B cell (primary cell): ENCODE results near the gene PRKAB1. TPM values are rescaled to one million over a fixed set of nuclear protein-coding genes. Genes with fewer than 3 reads are reported as not detected.

ENCODE experiments used
- ATAC-seq: fragments of 200-7000 bp; cut with Tn5 transposase; one replicate; pipeline ENCODE4 v1.10.0; 2021; ENCODE audit warnings: low read depth, mild to moderate bottlenecking, moderate number of reproducible peaks, moderate library complexity
- CTCF ChIA-PET: fragments of 350-600 bp; sonication (Branson Sonifier 250); formaldehyde crosslinking; loops from one replicate; lab custom pipeline; 2021; ENCODE audit warnings: antibody characterized with exemption, inconsistent platforms; lab: Charles Lee
- POLR2A ChIA-PET: fragments of 350-600 bp; sonication (Branson Sonifier 250); formaldehyde crosslinking; loops from one replicate; lab custom pipeline; 2021; ENCODE audit warnings: antibody characterized with exemption; lab: Charles Lee
- DNase-seq: peaks from one replicate; pipeline ENCODE4 v3.0.0; 2013
- H2AFZ ChIP-seq: 2 replicates; pipeline ENCODE4 v1.6.1; 2012; ENCODE audit warnings: mild to moderate bottlenecking, low read depth, low read length; ENCODE audit not compliant: insufficient read depth, poor library complexity, severe bottlenecking
- H3K27ac ChIP-seq, 2 donors: 1 replicate in 1 of 2; 2 replicates in 1 of 2; pipeline ENCODE4 v1.5.1; 2012 to 2013; ENCODE audit warnings: low read length in 2 of 2, mild to moderate bottlenecking in 2 of 2, moderate library complexity in 1 of 2
- H3K27me3 ChIP-seq, 4 experiments: fragments of 200-600 bp in 1 of 4; sonication (generic) in 1 of 4; replicated peaks in 1 of 4; 1 replicate in 2 of 4; 2 replicates in 2 of 4; pipeline versions ENCODE4 v1.6.1 to v1.7.0; 2013 to 2016; ENCODE audit warnings: low read length in 3 of 4, mild to moderate bottlenecking in 2 of 4, mixed read lengths in 1 of 4, moderate library complexity in 1 of 4; ENCODE audit not compliant: insufficient read depth in 4 of 4, control insufficient read depth in 3 of 4; ENCODE audit errors: control extremely low read depth in 1 of 4
- H3K36me3 ChIP-seq, 2 experiments: replicated peaks in 1 of 2; 1 replicate in 1 of 2; 2 replicates in 1 of 2; pipeline versions ENCODE4 v1.6.1 to v1.7.1; 2013; ENCODE audit warnings: low read length in 1 of 2; ENCODE audit not compliant: insufficient read depth in 2 of 2, control insufficient read depth in 1 of 2; ENCODE audit errors: control extremely low read depth in 1 of 2, extremely low read depth in 1 of 2
- H3K4me1 ChIP-seq, 2 donors: fragments of 200-600 bp in 1 of 2; sonication (generic) in 1 of 2; 1 replicate in 1 of 2; 2 replicates in 1 of 2; pipeline versions ENCODE4 v1.5.1 to v1.6.1; 2013 to 2017; ENCODE audit warnings: low read length in 2 of 2; ENCODE audit not compliant: control insufficient read depth in 2 of 2, insufficient read depth in 2 of 2
- H3K4me2 ChIP-seq: replicated peaks from 2 replicates; pipeline ENCODE3; 2012; ENCODE audit warnings: mild to moderate bottlenecking, low read depth, low read length; ENCODE audit not compliant: poor library complexity, severe bottlenecking
- H3K4me3 ChIP-seq, 5 experiments: fragments of 200-600 bp in 1 of 5; sonication (generic) in 1 of 5; 1 replicate in 3 of 5; 2 replicates in 2 of 5; pipeline versions ENCODE4 v1.5.1 to v1.7.0; 2011 to 2016; ENCODE audit warnings: low read length in 4 of 5, mild to moderate bottlenecking in 4 of 5, low read depth in 2 of 5, control low read depth in 1 of 5, moderate library complexity in 1 of 5; ENCODE audit not compliant: insufficient read depth in 1 of 5; ENCODE audit errors: control extremely low read depth in 1 of 5, extremely low read depth in 1 of 5
- H3K79me2 ChIP-seq: fragments of 200-600 bp; sonication (generic); one replicate; pipeline ENCODE4 v1.6.0; 2016; ENCODE audit warnings: low read length; ENCODE audit not compliant: control insufficient read depth, insufficient read depth
- H3K9ac ChIP-seq: fragments of 200-600 bp; sonication (generic); 2 replicates; pipeline ENCODE4 v1.6.1; 2017; ENCODE audit warnings: mild to moderate bottlenecking, low read length, moderate library complexity
- H3K9me3 ChIP-seq, 3 donors: one replicate each; pipeline versions ENCODE4 v1.6.1 to v1.7.1; 2013; ENCODE audit warnings: low read length in 2 of 3; ENCODE audit not compliant: control insufficient read depth in 2 of 3, insufficient read depth in 1 of 3; ENCODE audit errors: control extremely low read depth in 1 of 3
- H4K20me1 ChIP-seq: 2 replicates; pipeline ENCODE4 v1.6.0; 2012; ENCODE audit warnings: mild to moderate bottlenecking, low read length; ENCODE audit not compliant: insufficient read depth, control insufficient read depth, poor library complexity, severe bottlenecking
- H3K27ac Mint-ChIP-seq: one replicate; pipeline ENCODE4 v1.8.0; 2021; ENCODE audit warnings: mixed read lengths
- H3K27me3 Mint-ChIP-seq: one replicate; pipeline ENCODE4 v1.8.0; 2021; ENCODE audit warnings: mixed read lengths
- H3K4me1 Mint-ChIP-seq: one replicate; pipeline ENCODE4 v1.8.0; 2021; ENCODE audit warnings: mixed read lengths
- H3K4me3 Mint-ChIP-seq: one replicate; pipeline ENCODE4 v1.8.0; 2021; ENCODE audit warnings: mixed read lengths
- H3K9me3 Mint-ChIP-seq: one replicate; pipeline ENCODE4 v1.8.0; 2022; ENCODE audit warnings: mixed read lengths; ENCODE audit not compliant: insufficient read depth
- CTCF ChIP-seq: fragments of 200-600 bp; IDR thresholded peaks from one replicate; pipeline ENCODE4 v1.8.0; 2022; ENCODE audit warnings: antibody characterized with exemption, mild to moderate bottlenecking
- EZH2 ChIP-seq: IDR thresholded peaks from 2 replicates; pipeline ENCODE4 v1.6.1; 2012; ENCODE audit warnings: borderline replicate concordance, low read depth, mild to moderate bottlenecking, moderate library complexity, low read length; ENCODE audit not compliant: insufficient read depth, poor library complexity, severe bottlenecking
- WGBS: methylation state at CpG from one replicate; pipeline ENCODE4 v1.1.5; 2013; ENCODE audit warnings: missing lambda C conversion rate; ENCODE audit not compliant: insufficient coverage; 5-methylcytosine and 5-hydroxymethylcytosine counted together
- intact Hi-C: fragments of 100-400 bp; cut with micrococcal nuclease; formaldehyde crosslinking; loops from one replicate; pipeline ENCODE4 v1.10.0; 2022
- polyA plus RNA-seq: library from polyadenylated mRNA; depleted of rRNA; stranded (reverse); fragments of >200 nt; gene quantifications from 2 replicates; pipeline ENCODE4 v1.2.3, GENCODE V29; 2012
- total RNA-seq, 2 donors: library from RNA; stranded (reverse); fragments of 120-200 nt in 1 of 2; gene quantifications; 1 replicate in 1 of 2; 2 replicates in 1 of 2; pipeline versions ENCODE4 v1.2.3 to v1.2.4, GENCODE V29; 2013 to 2022

The PRKAB1 gene
- total and polyA plus RNA-seq, 2 donors (not counting 1 experiment from before 2014, with no cell fraction given), result 36.4 to 56.4 TPM

DNA sequence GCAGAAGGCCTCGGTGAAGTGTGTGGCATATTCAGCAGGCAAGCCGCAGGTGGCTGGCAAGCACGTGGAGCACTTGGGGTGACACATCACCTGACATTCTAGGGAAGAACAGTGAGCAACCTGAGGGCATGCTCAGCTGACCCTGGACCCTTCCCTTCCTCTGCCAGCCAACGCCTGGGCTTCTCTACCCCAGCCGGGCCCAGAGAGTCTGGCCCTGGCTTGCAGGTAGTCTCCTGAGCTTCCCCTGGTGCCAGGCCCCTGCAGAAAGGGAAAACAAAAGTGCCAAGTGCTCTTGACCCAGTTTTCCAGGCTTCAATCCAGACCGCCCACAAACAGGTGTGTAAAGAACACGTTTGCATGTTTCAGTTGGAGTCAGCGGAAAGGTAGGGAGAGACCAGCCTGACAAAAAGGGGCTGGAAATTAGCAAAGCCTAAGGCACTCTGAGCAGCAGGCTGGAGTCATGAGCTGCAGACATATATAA lies 45.7 kb downstream of the PRKAB1 start:
- no peak for TF ChIP-seq CTCF
- no peak for TF ChIP-seq EZH2
- Mint-ChIP-seq H3K27me3 (no peaks in the 10 kb centered on the region), H3K4me3 (no peak overlapping the region), H3K4me1 (no peaks in the 10 kb centered on the region), H3K27ac (no peak overlapping the region), H3K9me3 (no peaks in the 10 kb centered on the region)
- no peak overlapping the region for H2AFZ ChIP-seq
- no peaks in the 10 kb centered on the region for H3K27me3 ChIP-seq
- WGBS, result 100% methylated on average over 8 of the region's 8 CpGs
- CTCF ChIA-PET, result no interaction called here
- no peak overlapping the region for H3K9ac ChIP-seq
- H3K4me2 ChIP-seq, result no peak overlapping the region
- H3K79me2 ChIP-seq, result no peaks in the 10 kb centered on the region
- no peak overlapping the region for H3K27ac ChIP-seq
- no peaks in the 10 kb centered on the region for H4K20me1 ChIP-seq
- ATAC-seq (no peak), DNase-seq (no peak)
- peaks cover 0 to 2% of the 10 kb centered on the region in 2 experiments for H3K36me3 ChIP-seq
- no peaks in the 10 kb centered on the region for H3K9me3 ChIP-seq
- POLR2A ChIA-PET, result no interaction called here
- H3K4me3 ChIP-seq, result no peak overlapping the region
- intact Hi-C loops, result no loop called here
- H3K4me1 ChIP-seq, result no peaks in the 10 kb centered on the region

GRCh38 chr12:119714614-119715267 lies 46.8 kb downstream of the PRKAB1 start:
- H3K9me3 Mint-ChIP-seq, result no peaks in the 10 kb centered on the region

More at GRCh38 chr12:119714614-119715267, 46.8 kb downstream of the PRKAB1 start:
- Mint-ChIP-seq H3K27me3 (no peaks in the 10 kb centered on the region), H3K4me3 (no peak overlapping the region), H3K4me1 (no peaks in the 10 kb centered on the region), H3K27ac (no peak overlapping the region)
- TF ChIP-seq CTCF, result no peak
- no peak for TF ChIP-seq EZH2
- Histone ChIP-seq H3K27me3 (no peaks in the 10 kb centered on the region), H3K36me3 (peaks cover 0 to 2% of the 10 kb centered on the region in 2 experiments), H2AFZ (no peak overlapping the region), H4K20me1 (no peaks in the 10 kb centered on the region), H3K9ac (no peak overlapping the region), H3K79me2 (no peaks in the 10 kb centered on the region), H3K4me3 (no peak overlapping the region), H3K27ac (no peak overlapping the region), H3K9me3 (no peaks in the 10 kb centered on the region), H3K4me1 (no peaks in the 10 kb centered on the region), H3K4me2 (no peak overlapping the region)
- ChIA-PET CTCF (no interaction called here), POLR2A (no interaction called here)
- DNase-seq (no peak), ATAC-seq (no peak)
- intact Hi-C loops, result no loop called here
- no CpG with 5 or more reads among the region's 4 CpGs for WGBS
